Psoas muscle (tissue), 8 donors: ENCODE data around the gene DIP2C. TPM values are rescaled to one million over a fixed set of nuclear protein-coding genes. Genes with fewer than 3 reads are reported as not detected.
"Not testable (repeated sequence)": the region's sequence is repeated elsewhere in the genome, so short reads cannot be mapped to it uniquely, and the experiment has no call there.

Source experiments
- ATAC-seq, 4 donors: fragments of 200-7000 bp; cut with Tn5 transposase; one replicate each; pipeline ENCODE4 v1.9.1; 2020; ENCODE audit warnings: moderate library complexity in 3 of 4, mild to moderate bottlenecking in 2 of 4
- DNase-seq, 2 donors: peaks; one replicate each; pipeline ENCODE4 v3.0.0-alpha.2; 2020
- H3K27ac ChIP-seq: fragments of 200-600 bp; one replicate; pipeline ENCODE4 v1.8.0; 2022
- H3K27me3 ChIP-seq, 3 donors: fragments of 200-600 bp in 1 of 3; one replicate each; pipeline versions ENCODE4 v1.6.1 to v1.8.0; 2013 to 2022; ENCODE audit warnings: low read length in 2 of 3, mild to moderate bottlenecking in 2 of 3, moderate library complexity in 1 of 3; ENCODE audit not compliant: insufficient read depth in 3 of 3
- H3K36me3 ChIP-seq, 2 donors: fragments of 200-600 bp in 1 of 2; one replicate each; pipeline versions ENCODE4 v1.6.1 to v1.8.0; 2013 to 2022; ENCODE audit warnings: low read depth in 1 of 2, mild to moderate bottlenecking in 1 of 2, moderate library complexity in 1 of 2; ENCODE audit not compliant: insufficient read depth in 1 of 2
- H3K4me1 ChIP-seq: fragments of 200-600 bp; one replicate; pipeline ENCODE4 v1.8.0; 2022
- H3K4me3 ChIP-seq: fragments of 200-600 bp; one replicate; pipeline ENCODE4 v1.8.0; 2022; ENCODE audit warnings: mild to moderate bottlenecking
- H3K9me3 ChIP-seq: fragments of 200-600 bp; one replicate; pipeline ENCODE4 v1.8.0; 2022
- WGBS, 3 donors: extraction: QIAGEN DNeasy Blood & Tissue Kit; methylation state at CpG; one replicate each; pipeline versions ENCODE4 v1.1.6 to v1.1.7; 2013; 5-methylcytosine and 5-hydroxymethylcytosine counted together
- intact Hi-C, 2 donors: fragments of 100-400 bp; cut with DNase I; formaldehyde crosslinking; loops; one replicate each; pipeline versions ENCODE4 v1.11.0 to v1.14.2; 2022
- polyA plus RNA-seq, 3 donors: library from polyadenylated mRNA; stranded (reverse); fragments of 200-250 nt; gene quantifications; one replicate each; pipeline ENCODE4 v1.2.3, GENCODE V29; 2013
- total RNA-seq, 4 donors: library from RNA; stranded (reverse); fragmentation: NEBNext Ultra II Directional in 2 of 4; extraction: Animal tissue kit (Norgen Biotek cat#: 25700) in 2 of 4; gene quantifications; one replicate each; pipeline versions ENCODE4 v1.2.1 to v1.2.4, GENCODE V29; 2021 to 2023
- TF ChIP-seq, protein P1 (sequence below): fragments of 200-600 bp; IDR thresholded peaks from one replicate; pipeline ENCODE4 v1.8.0; 2022; ENCODE audit warnings: antibody characterized with exemption
- donor health status: healthy with polysubstance abuse.
- donor health status: DM: no; HTN: no; CAD: no; lungs with moderate emphysema.
- donor health status: Bipolar disorder and iron deficiency.
- donor health status: healthy.
- donor health status: DM: yes; HTN: yes; CAD: no.
- donor health status: DM: no; HTN: no; CAD: no.
- donor health status: DM: no; HTN: no; CAD: no.
- donor health status: DM: yes; HTN: yes; CAD: no.

Gene DIP2C
- total and polyA plus RNA-seq, 7 donors = 7.7 to 32.0 (median 25.0) TPM

DNA sequence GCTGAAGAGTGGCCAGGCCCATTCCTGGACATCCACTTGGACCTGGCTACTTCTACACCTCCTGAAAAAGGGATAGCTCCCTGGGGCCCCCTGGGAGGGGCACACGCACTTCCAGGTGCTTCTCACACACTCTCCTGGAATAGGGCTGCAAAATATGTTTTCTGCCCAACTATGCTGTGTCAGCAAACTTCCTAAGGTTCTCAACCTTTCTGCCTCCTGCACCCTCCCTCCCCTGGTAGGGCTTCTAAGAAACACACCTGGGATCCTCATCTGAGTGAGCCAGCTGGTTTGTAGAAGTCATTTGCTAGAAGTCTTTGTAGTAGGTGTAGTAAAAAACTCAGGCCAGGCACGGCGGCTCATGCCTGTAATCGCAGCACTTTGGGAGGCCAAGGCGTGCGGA is 417.7 kb downstream of the DIP2C start:
- 92 to 96% (median 96%) methylated on average over 6 of the region's 6 CpGs for WGBS, 3 donors
- intact Hi-C loops = no loop called here
- TF ChIP-seq, protein P1, sequence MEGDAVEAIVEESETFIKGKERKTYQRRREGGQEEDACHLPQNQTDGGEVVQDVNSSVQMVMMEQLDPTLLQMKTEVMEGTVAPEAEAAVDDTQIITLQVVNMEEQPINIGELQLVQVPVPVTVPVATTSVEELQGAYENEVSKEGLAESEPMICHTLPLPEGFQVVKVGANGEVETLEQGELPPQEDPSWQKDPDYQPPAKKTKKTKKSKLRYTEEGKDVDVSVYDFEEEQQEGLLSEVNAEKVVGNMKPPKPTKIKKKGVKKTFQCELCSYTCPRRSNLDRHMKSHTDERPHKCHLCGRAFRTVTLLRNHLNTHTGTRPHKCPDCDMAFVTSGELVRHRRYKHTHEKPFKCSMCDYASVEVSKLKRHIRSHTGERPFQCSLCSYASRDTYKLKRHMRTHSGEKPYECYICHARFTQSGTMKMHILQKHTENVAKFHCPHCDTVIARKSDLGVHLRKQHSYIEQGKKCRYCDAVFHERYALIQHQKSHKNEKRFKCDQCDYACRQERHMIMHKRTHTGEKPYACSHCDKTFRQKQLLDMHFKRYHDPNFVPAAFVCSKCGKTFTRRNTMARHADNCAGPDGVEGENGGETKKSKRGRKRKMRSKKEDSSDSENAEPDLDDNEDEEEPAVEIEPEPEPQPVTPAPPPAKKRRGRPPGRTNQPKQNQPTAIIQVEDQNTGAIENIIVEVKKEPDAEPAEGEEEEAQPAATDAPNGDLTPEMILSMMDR = no peak
- ATAC-seq (no peak), DNase-seq (no peak)
- Histone ChIP-seq H3K9me3 (no peaks in the 10 kb centered on the region), H3K36me3 (peaks cover 0 to 18% of the 10 kb centered on the region in 2 donors), H3K4me3 (no peak overlapping the region), H3K27ac (no peak overlapping the region), H3K27me3 (no peaks in the 10 kb centered on the region), H3K4me1 (no peaks in the 10 kb centered on the region)

DNA sequence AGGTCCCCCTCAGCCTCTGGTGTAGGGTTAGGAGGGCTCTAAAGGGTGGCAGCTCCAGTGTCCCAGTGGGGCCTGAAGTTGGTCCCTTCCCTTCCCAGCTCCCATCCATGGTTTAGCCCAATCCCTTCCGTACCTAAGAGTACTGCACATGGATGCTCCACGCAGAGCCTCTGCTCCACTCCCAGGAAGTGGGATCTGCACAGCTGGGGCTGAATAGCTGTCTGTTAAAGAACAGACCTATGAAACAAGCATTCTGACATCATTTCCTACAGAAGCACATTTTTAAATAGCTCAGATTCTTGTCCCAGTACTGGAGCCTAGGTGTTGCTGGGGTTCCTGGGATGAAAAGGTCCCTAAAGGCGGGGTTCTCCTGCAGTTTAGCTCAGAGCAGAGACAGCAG is 418.3 kb downstream of the DIP2C start:
- ATAC-seq (no peak), DNase-seq (no peak)
- Histone ChIP-seq H3K27ac (no peak overlapping the region), H3K4me3 (no peak overlapping the region), H3K27me3 (no peaks in the 10 kb centered on the region), H3K9me3 (no peaks in the 10 kb centered on the region), H3K4me1 (no peaks in the 10 kb centered on the region), H3K36me3 (peaks cover 0 to 16% of the 10 kb centered on the region in 2 donors)
- TF ChIP-seq, protein P1 = no peak
- WGBS, 3 donors = 74 to 87% (median 82%) methylated on average over 3 of the region's 3 CpGs
- intact Hi-C loops = no loop called here

DNA sequence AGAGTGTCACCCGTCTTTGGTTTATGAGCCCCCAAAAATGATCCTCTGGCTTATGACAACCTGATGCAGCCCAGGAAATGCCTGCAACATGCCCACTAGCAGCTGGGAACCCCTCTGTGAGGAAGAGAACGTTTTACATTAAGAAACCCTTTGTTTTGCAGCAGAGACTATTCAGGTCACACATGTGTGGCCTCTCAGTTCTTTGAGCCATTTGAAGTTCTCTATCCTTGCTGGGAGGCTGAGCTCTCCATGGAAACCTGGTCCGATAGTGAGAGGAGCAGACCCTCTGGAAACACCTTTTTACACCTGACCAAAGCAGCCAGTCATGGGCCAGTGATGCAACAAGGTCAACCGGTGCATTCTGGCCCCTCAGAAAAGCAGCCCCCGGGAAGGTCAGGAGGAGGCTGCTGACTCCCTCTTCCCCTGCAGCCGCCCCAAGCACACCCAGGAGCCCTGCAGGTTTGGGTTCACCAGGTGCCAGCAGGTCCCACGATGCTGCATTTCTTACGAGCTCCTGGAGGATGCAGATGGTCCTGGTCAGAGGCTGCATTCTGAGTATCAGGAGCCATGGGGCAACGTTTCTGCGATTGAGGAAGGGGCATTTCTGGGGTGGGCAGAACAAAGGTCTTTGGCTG is 419.9 kb downstream of the DIP2C start:
- intact Hi-C loops = no loop called here
- no peak overlapping the region for H3K27ac ChIP-seq
- peaks cover 0 to 2% of the 10 kb centered on the region in 2 donors for H3K36me3 ChIP-seq
- 75 to 83% (median 80%) methylated on average over 10 of the region's 10 CpGs for whole genome bisulfite sequencing, 3 donors
- no peaks in the 10 kb centered on the region for H3K27me3 ChIP-seq
- H3K4me3 ChIP-seq = no peak overlapping the region
- peak in 1 of 2 donors; percentile 27 for DNase-seq
- no peak for ATAC-seq
- H3K9me3 ChIP-seq = no peaks in the 10 kb centered on the region
- TF ChIP-seq, protein P1 = no peak
- no peaks in the 10 kb centered on the region for H3K4me1 ChIP-seq

DNA sequence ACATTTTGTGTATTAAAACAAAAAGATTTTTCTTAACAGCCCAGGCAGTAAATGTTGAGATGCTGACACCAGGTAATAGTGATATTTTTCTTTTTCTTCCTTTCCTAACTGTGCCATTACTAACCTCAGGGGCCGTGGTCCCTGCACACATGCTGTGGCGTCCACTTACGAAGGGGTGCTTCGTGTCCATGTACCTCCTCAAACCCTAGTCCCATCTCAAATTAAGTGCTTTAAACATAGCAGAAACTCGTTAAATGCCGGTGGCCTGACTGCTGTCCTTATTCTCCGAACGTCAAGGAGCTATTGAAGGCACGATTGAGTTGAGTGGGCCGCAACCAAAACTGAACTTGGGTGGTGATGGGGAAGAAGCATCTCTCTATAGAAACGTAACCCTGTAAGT is 421.8 kb downstream of the DIP2C start:
- no peaks in the 10 kb centered on the region for H3K36me3 ChIP-seq
- H3K27ac ChIP-seq = no peak overlapping the region
- intact Hi-C loops = no loop called here
- no peaks in the 10 kb centered on the region for H3K27me3 ChIP-seq
- ATAC-seq (no peak), DNase-seq (no peak)
- no peaks in the 10 kb centered on the region for H3K9me3 ChIP-seq
- no peaks in the 10 kb centered on the region for H3K4me1 ChIP-seq
- TF ChIP-seq, protein P1 = no peak
- WGBS, 3 donors = 89 to 91% (median 91%) methylated on average over 11 of the region's 11 CpGs
- no peak overlapping the region for H3K4me3 ChIP-seq

DNA sequence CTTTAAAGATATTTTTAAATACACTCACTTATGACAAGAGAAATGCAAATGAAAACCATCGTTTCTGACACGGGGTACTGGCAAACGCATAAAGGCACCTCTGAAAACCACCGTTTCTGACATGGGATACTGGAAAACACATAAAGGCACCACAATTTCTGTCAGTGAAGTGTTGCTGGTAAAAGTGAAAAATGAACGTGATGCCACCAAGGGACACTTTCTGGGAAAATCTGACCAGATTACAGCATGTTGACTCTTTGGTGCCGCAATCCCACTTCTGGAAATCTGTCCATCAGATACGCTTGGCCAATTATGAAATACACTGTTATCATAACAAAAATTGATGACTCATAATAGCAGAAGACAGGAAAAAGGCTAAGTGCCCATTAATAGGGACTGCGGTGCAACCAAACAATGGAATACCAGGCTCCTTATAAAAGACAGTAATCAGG is 422.5 kb downstream of the DIP2C start:
- no peaks in the 10 kb centered on the region for H3K36me3 ChIP-seq
- WGBS, 3 donors = 77 to 81% (median 79%) methylated on average over 8 of the region's 8 CpGs
- no peaks in the 10 kb centered on the region for H3K4me1 ChIP-seq
- intact Hi-C loops = no loop called here
- H3K27ac ChIP-seq = no peak overlapping the region
- DNase-seq (no peak), ATAC-seq (no peak)
- no peak overlapping the region for H3K4me3 ChIP-seq
- no peaks in the 10 kb centered on the region for H3K27me3 ChIP-seq
- TF ChIP-seq, protein P1 = no peak
- H3K9me3 ChIP-seq = no peaks in the 10 kb centered on the region

DNA sequence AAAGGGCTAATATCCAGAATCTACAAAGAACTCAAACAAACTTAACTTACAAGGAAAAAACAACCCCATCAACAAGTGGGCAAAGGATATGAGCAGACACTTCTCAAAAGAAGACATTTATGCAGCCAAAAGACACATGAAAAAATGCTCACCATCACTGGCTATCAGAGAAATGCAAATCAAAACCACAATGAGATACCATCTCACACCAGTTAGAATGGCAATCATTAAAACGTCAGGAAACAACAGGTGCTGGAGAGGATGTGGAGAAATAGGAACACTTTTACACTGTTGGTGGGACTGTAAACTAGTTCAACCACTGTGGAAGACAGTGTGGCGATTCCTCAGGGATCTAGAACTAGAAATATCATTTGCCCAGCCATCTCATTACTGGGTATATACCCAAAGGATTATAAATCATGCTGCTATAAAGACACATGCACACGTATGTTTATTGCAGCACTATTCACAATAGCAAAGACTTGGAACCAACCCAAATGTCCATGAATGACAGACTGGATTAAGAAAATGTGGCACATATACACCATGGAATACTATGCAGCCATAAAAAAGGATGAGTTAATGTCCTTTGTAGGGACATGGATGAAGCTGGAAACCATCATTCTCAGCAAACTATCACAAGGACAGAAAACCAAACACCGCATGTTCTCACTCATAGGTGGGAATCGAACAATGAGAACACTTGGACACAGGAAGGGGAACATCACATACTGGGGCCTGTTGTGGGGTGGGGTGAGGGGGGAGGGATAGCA is 423.5 kb downstream of the DIP2C start:
- 76 to 93% (median 83%) methylated on average over 2 to 4 of the region's 5 CpGs for WGBS, 3 donors
- H3K36me3 ChIP-seq, H3K4me3 ChIP-seq, H3K27me3 ChIP-seq, H3K27ac ChIP-seq, H3K4me1 ChIP-seq, ATAC-seq, intact Hi-C loops, DNase-seq, H3K9me3 ChIP-seq: not testable (repeated sequence)

DNA sequence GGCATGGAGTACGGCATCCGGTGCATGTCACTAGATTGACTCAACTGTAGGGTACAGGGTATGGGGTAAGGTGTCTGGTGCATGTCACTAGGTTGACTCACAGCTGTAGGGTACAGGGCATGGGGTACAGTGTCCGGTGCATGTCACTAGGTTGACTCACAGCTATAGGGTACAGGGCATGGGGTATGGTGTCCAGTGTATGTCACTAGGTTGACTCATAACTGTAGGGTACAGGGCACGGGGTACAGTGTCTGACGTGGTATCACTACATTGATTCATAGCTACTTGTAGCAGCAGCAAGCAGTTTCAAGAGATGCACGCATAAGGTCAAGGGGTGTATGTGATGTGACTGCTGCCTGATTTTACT is 424.4 kb downstream of the DIP2C start:
- H3K4me1 ChIP-seq, H3K4me3 ChIP-seq, intact Hi-C loops, H3K27ac ChIP-seq, H3K9me3 ChIP-seq, DNase-seq, H3K36me3 ChIP-seq, H3K27me3 ChIP-seq, ATAC-seq: not testable (repeated sequence)
- WGBS, 3 donors = 87 to 96% (median 87%) methylated on average over 6 of the region's 6 CpGs
